Activated CD4-positive, alpha-beta T cell treated with anti-CD3 and anti-CD28 coated beads, Interleukin-2, Interleukin-6, amounts not matched to agents 100 ng/mL and 50 ng/mL, durations not matched to agents 16 hours and 8 hours (primary cell): ENCODE data around the gene C2CD3.
"Not testable (repeated sequence)": the region's sequence is repeated elsewhere in the genome, so short reads cannot be mapped to it uniquely, and the experiment has no call there.

Experiments used
- DNase-seq: peaks from one replicate; pipeline ENCODE4 v3.0.0-alpha.2; 2020

The C2CD3 gene

DNA sequence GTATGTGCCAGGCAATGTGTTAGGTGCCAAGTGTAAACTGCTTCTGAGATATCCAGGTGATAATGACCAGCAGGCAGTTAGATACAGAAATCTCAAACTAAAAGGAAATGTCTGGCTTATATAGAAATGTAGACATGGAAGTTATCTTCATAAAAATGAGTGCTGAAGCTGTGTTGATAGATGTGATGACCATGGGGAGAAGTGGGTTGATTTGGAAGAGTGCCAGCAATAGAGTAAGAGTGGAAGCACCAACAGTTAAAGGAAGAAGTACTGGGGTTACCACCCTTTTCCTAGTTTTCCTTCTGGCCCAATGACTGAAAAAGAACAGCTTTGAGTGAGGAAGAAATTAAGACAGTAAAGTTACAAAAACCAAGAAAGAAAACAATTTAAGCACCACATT is 68.5 kb downstream of the C2CD3 start:
- DNase-seq = no peak

DNA sequence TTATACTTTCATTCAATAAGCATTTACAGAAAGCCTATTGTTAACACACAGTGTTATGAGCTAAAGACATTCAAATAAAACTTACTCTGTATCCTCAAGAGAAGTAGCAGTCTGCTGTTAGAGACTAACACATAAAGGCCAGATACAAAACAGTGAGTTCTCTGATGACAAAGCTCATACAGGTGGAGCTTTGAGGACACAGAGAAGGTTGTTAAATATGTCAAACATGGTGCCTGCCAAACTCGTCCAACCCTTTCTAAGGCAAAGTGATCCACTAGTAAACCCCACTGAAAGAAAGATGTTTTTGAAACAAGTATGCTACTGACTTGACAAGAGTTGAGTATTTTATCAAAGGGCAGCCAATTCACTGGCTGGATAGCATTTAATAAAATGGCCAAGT is 70.1 kb downstream of the C2CD3 start:
- no peak for DNase-seq

DNA sequence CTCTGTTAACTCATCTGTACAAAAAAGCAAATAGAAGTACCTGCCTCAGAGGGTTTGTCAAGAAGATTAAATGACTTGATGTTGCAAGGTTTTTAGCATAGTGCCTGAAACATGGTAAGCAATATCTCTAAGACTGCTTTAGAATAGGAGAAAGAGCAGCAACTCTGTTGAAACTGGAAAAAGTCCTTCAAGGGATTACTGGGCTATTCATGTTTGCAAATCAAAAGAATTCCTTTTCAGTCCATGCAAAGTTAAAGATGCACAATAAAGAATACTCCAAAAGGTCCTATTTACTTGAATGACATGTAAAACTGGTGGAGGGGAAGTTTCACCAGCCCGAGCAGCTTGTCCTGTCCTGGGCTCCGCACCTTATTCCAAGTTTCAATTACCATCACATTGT is 70.6 kb downstream of the C2CD3 start:
- DNase-seq = no peak

DNA sequence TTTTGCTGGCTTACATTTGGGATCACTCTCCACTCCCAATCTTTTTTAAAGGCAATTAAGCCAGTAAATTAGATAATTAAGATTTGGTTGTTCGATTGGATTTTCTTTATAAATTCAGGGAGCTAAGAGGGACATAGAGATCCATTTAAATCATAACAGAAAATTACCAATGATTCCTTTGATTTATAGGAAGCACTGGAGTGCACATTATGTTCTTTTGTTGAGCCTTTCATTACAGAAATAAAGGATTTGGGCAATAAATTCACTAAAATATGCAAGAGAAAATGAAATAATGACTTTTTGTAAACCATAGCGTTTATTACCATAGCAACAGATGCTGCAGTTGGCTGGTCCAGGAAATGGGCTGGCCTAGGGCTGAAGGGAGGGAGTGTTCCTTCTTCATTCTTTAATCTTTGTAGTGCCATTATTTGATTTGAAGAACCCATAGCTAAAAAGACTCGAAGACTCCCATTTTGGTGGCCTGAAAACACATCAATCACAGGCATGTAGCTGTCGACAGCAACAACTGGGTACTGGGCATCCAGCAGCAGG is 73.0 kb downstream of the C2CD3 start:
- DNase-seq = no peak

DNA sequence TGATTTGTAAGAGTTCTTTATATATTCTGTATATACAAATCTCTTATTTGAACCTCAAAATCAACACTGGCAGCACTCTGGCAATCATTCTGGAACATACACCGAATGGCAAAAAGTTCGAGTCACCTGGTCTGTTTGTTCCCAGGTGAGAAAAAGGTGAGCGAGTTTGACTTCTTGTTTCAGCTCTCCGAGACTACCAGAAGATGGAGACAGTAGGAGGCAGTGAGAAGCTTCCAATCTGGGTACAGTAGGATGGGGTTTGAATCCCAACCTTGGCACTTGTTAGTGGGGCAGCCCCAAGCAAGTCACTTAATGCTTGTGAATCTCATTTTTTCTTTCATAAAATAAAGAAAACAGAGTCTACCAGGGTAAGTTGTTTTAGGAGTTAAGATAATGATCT is 76.4 kb downstream of the C2CD3 start:
- DNase-seq = no peak

DNA sequence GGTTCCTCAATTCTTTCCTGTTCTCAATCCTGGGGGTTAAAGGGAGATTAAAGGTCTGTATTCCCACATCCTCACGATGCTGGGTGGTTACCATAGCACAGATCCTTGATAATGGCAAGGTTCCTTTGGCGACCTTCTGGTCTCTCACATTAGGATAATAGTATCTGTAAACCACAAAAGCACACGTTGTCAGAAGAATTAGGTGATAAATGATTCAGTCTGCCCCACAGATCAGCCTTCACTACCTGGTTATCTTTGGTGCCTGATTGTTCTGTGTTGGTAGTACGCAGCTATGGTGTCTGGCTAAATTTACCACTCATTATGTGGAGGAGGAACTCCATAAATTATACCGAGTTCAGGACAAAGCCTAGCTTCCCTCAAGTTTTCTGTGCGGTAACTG is 78.4 kb downstream of the C2CD3 start:
- DNase-seq = no peak

DNA sequence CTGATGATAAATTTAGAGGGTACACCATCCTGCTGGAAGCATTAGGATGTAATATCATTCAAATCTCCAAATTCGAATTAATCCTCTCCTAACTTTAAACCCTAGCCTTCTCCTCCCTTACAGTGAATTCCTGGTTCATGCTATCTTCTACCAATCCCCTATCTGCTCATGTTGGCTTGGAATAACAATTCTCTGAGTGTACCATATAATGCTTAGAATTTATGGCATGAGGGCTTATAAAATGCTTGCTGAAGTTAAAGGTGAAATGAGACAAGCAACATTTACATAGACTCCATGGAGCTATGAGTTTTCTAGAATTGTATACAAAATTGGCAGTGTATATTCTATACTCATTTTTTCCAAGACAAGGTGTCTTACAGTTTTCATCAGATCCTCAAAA is 79.3 kb downstream of the C2CD3 start:
- DNase-seq = no peak

DNA sequence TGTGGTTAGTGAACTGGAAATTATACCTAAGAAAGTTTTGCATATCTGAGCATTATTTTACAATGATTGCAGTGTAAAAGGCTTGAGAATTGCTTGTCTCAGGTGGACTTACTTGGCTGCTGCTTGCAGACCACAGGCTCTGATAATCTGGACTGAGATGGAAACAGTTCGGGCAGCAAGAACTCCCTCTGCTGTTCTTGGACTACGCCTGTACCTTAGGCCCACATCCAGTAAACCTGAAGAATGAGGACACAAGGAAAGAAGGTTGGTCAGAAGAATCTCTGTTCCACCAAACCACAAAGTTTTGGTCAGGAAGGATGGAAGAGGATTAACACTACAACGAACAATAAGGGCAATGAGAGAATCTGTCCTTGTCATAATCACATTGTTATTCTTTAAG is 80.1 kb downstream of the C2CD3 start:
- DNase-seq = peak; percentile 14

DNA sequence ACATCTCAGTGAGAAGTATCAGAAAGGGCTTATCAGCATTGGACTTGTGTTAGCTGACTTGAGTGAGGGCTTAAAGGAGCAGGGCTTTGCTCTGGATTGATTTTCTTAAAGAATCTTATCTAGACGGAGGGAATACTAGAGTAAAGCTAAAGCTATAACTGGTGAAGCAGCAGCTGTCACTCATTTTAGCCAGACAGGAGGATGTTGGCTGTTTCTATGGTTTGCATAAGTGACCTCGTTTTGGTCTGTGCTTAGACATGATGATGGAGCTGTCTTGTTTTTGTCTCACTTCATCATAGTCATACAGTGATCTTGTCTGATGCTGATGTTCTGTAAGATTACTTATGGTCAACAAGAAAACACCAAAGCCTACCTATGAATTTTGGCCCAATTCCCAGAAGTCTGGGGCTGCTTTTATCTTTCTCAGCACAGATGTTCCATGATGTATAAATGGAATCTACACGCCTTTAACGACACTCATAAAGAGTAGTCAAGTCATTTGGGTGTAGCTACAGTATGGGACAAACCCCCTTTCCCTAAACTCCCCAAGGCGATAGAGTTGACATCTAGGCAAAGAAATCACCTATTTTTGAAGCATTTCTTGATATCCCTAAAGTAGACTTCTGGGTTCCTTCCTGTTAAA is 84.4 kb downstream of the C2CD3 start:
- DNase-seq = peak; percentile 6

DNA sequence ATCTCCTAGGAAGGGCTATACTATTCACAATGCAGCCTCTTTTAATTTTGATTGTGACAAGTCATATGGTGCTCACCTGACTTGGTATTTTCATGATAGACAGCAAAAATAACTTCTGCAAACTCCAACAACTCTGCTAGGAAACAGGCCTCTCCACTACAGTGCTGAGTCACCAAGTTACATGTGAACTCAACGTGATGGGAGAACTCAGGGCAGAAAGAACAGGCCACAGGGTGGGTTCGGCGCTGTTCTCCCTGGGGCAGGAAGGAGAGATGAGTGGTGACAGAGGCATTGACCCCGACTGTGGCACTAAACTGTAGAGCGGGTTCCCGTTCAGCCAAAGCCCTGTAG is 85.3 kb downstream of the C2CD3 start:
- DNase-seq = peak; percentile 9

DNA sequence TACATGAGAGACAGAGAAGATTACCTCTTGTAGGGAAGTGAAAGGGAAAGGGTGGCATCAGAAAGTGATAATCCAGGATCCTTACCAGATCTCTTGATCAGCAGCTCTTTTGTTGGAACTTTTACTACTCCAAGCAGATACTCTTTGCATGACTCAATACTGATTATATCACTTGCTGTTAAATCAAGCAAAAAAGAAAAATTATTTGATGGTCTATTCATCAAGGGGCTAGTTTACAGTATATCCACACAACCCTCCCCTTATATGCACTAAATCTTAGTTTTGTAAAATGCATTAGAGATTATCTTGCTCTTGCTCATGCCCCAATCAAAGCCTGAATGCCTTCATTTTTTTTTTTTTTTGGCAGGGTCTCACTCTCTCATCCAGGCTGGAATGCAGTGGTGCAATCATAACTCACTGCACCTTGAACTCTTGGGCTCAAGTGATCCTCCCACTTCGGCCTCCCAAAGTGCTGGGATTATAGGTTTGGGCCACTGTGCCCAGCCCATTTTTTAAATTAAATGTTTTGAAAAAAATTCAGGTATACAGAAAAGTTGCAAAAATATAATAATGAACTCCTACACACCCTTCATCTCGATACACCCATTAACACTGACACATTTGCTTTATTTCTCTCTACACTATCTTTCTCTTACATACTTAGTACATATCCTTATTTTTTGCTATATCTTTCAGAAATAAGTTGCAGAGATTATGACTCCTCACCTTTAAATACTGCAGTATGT is 85.8 kb downstream of the C2CD3 start:
- no peak for DNase-seq

DNA sequence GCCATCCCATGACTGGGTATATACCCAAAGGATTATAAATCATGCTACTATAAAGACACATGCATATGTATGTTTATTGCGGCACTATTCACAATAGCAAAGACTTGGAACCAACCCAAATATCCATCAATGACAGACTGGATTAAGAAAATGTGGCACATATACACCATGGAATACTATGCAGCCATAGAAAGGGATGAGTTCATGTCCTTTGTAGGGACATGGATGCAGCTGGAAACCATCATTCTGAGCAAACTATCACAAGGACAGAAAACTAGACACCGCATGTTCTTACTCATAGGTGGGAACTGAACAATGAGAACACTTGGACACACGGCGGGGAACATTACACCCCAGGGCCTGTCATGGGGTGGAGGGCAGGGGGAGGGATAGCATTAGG is 86.9 kb downstream of the C2CD3 start:
- not testable (repeated sequence) for DNase-seq

DNA sequence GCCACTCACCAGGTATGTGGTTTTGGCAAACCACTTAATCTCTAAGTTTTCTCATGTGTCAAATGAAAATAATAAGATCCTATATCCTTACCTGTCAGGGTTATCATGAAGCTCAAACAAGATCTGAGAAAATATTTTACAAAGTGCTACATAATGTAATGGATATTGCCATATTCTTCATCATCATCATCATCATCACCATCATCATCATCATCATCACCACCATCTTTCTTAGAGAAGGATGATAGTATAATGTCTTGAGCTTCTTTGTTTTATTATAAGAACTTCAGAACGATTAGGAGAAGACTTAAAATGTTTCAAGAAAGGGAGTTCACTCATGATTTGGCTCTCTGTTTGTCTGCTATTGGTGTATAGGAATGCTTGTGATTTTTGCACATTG is 89.4 kb downstream of the C2CD3 start:
- DNase-seq = no peak

DNA sequence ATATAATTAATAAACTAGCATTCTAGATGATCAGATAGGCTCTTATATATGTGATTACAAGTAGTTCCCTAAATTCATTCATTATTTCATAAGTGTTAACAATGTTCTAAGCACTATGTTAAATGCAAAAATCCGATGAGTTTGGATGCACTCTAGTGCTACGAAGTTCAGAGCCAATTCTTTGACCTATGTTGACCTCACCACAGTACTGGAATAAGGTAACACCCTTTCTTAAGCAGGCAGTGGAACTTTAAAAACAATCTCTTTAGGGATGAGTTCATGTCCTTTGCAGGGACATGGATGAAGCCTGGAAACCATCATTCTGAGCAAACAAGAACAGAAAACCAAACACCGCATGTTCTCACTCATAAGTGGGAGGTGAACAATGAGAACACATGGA is 93.6 kb downstream of the C2CD3 start:
- DNase-seq = no peak

DNA sequence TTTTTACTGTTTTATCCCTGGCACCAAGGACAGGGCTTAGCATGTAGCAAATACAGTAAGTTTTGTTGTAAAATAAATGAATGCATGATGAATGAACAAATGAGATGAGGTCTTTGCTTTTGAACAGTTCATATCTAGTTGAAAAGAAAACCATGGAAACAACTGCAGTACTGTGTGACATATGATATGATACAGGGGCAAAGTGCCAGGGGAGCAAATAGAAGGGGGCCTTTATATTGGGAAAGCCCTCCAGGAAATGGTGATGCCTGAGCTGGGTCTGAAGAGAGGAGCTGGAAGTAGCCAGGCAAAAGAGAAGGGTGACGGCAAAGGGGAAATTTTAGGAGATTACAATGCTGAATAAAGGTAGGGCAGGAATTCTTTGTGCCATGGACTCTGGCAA is 98.1 kb downstream of the C2CD3 start:
- DNase-seq = no peak

DNA sequence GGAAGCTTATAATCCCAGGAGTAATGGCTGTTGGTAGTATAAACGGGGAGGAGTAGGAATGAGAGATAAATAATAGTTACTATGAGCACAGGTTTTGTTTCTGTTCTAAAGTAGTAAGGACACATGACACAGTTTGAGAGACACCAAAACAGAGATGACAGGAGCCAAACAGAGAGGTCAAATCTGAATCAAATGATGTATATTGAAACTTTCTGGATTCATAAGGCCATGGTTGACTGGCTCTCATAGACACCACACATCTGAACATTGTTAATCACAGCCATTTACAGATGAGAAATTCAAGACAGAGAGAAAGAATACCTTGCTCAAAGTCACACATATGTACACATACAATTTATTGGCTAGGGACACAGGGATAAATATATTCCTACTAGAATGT is 98.5 kb downstream of the C2CD3 start:
- peak; percentile 47 for DNase-seq

DNA sequence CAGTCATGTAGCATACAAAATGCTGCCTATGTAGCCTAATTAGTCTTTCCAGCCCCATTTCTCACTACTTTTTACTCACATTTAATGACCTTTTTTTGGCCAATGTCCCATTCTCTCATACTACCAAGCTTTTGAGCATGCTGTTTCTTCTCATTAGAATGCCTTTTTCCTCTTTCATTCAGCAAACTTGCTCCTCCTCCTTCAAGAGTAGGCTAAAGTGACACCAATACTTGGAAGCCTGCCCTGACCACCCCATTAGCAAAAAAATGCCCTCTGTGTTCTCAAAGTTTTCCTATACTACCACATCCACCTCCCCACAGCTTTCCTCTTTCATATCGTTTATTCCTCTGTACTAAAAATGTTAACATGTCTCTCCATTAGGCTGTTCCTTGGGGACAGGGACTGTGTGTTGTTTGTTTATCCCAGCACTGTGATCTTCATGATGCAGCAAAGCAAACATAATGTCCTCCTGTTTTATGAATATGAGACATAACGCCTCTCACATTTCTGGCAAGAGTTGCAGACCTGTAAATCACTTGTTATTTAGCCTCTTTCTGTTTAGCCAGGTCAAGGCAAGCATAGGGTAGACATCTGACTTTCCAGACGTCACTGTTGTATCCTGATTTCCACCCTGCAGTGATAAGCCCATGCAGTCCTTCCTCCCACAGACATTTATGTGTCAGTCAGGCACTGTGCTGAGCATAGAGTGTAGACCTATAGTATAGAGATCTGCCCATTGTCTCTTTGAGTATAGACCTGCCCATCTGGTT is 99.9 kb downstream of the C2CD3 start:
- DNase-seq = no peak

DNA sequence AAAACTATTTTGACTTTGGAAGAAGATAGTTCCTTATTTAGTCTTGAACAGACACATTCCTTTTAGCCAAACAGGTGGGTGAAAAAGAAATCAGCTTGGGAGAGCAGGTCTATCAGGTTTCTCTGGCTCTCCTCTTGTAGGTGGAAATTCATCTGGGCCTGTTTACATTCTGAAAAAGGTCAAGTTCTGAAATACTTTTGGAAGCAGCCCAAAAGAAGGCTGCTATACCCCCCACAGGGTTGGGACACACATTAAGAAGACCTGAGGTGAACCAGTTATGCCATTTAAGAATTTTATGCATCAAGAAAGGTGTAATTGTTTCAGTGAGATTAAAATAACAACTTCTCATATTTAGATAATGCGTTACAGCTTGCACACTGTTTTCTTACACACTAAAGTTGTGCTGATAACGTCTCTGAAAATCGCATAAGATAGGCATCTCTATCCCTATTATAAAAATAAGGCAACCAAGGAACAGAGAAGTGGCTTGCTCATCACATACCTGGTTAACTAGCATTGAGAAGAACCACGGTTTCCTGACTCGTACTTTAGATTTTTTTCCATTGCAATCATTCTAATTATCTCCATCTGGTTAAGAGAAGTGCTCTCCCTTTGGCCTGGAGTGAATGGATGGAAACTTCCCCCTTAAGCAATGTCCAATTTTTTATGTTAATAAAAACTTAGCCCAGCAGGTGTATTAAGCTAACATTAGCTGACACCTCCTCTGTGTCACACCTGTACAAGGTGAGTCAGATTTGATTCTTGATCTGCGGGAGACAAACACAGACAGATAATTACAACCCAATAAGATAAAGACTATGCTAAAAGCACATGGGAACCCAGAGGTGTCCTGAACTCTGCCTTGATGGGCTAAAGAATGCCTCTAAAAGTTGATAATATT is 101.4 kb downstream of the C2CD3 start:
- no peak for DNase-seq

DNA sequence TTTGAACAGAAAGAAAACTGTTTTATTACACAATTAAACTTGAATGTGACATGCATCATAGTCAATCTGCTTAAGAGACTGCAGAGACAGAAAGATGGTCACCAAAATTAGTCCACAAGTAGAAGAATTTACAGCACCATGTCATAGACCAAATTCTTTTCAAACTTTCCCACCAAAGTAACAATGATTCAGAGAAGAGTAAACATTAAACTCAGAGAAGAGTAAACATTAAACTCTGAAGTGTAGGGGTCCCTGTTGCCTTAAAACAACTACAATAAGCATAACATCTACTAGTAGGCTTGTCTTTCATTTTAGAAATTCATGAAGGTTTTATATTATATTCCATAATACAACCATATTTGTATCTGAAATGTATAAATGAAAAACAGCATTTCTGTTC is 104.1 kb downstream of the C2CD3 start:
- DNase-seq = not testable (repeated sequence)

DNA sequence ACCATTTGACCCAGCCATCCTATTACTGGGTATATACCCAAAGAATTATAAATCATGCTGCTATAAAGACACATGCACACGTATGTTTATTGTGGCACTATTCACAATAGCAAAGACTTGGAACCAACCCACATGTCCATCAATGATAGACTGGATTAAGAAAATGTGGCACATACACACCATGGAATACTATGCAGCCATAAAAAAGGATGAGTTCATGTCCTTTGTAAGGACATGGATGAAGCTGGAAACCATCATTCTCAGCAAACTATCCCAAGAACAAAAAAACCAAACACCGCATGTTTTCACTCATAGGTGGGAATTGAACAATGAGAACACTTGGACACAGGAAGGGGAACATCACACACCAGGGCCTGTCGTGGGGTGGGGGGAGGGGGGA is 105.3 kb downstream of the C2CD3 start:
- not testable (repeated sequence) for DNase-seq

DNA sequence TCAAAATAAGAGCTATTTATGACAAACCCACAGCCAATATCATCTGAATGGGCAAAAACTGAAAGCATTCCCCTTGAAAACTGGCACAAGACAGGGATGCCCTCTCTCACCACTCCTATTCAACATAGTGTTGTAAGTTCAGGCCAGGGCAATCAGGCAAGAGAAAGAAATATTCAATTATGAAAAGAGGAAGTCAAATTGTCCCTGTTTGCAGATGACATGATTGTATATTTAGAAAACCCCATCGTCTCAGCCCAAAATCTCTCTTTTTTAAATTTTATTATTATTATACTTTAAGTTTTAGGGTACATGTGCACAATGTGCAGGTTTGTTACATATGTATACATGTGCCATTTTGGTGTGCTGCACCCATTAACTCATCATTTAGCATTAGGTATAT is 107.2 kb downstream of the C2CD3 start:
- not testable (repeated sequence) for DNase-seq

DNA sequence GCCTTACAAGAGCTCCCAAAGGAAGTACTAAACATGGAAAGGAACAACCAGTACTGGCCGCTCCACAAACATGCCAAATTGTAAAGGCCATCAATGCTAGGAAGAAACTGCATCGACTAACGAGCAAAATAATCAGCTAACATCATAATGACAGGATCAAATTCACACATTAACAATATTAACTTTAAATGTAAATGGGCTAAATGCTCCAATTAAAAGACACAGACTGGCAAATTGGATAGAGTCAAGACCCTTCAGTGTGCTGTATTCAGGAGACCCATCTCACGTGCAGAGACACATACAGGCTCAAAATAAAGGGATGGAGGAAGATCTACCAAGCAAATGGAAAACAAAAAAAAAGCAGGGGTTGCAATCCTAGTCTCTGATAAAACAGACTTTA is 109.2 kb downstream of the C2CD3 start:
- not testable (repeated sequence) for DNase-seq
